ENCODE measurements around the gene PTH. TPM values are rescaled to one million over a fixed set of nuclear protein-coding genes. Genes with fewer than 3 reads are reported as not detected.

Gene PTH
- total RNA-seq (not detected), polyA plus RNA-seq (not detected)
- long read RNA-seq, donor 1, result 0 reads
- long read RNA-seq, donor 2, result 0 reads
- long read RNA-seq, donor 3, result 0 reads
- long read RNA-seq, donor 4, result 0 reads
- long read RNA-seq, donor 5, result 0 reads

GRCh38 chr11:13495929-13496328 is at the start of gene PTH:
Gene PTH, minus strand, starts transcription at chr11:13495997. Its CDS starts 3,142 bp downstream, at chr11:13492855.
- Histone ChIP-seq H3K4me3 (no peak within 1 kb of the TSS), H3K36me3 (ENCODE audit: control insufficient read depth in 4 of 4, insufficient read depth in 4 of 4, low read length in 4 of 4) (no peaks in the 10 kb centered on the region), H3K27me3 (ENCODE audit: control insufficient read depth in 3 of 3, insufficient read depth in 3 of 3, low read length in 2 of 3) (no peaks in the 10 kb centered on the region), H3K4me1 (ENCODE audit: control insufficient read depth in 5 of 5, insufficient read depth in 5 of 5, low read length in 5 of 5) (peaks cover 0 to 2% (median 0%) of the 10 kb centered on the region in 5 donors), H3K27ac (ENCODE audit: low read depth in 1 of 2, low read length in 1 of 2) (no peak within 1 kb of the TSS), H3K9me3 (ENCODE audit: control insufficient read depth in 4 of 4, insufficient read depth in 3 of 4, low read length in 3 of 4) (peaks cover 0 to 2% (median 0%) of the 10 kb centered on the region in 4 donors), H3K9ac (ENCODE audit: insufficient read depth in 1 of 2, low read length in 2 of 2) (no peak within 1 kb of the TSS)
- WGBS, 2 donors, result 91 to 93% methylated on average over 3 of the region's 3 CpGs
- TF ChIP-seq CTCF (IDR thresholded peaks at IDR 0.05; ENCODE audit: control extremely low read depth, extremely low read depth), result no peak
- no peak for DNase-seq
- ATAC-seq (ENCODE audit: insufficient read depth, low FRiP score), result no peak

- no peaks in the 10 kb centered on the region for H3K36me3 ChIP-seq (ENCODE audit: control insufficient read depth in 4 of 4, insufficient read depth in 4 of 4, low read length in 4 of 4)
- peaks cover 0 to 9% (median 8%) of the 10 kb centered on the region in 4 donors for H3K9me3 ChIP-seq (ENCODE audit: control insufficient read depth in 4 of 4, insufficient read depth in 3 of 4, low read length in 3 of 4)
- ATAC-seq (ENCODE audit: insufficient read depth, low FRiP score), result no peak
- H3K4me1 ChIP-seq (ENCODE audit: control insufficient read depth in 5 of 5, insufficient read depth in 5 of 5, low read length in 5 of 5), result no peaks in the 10 kb centered on the region
- no peak overlapping the region for H3K4me3 ChIP-seq
- whole genome bisulfite sequencing, 2 donors, result 61 to 68% methylated on average over 1 of the region's 1 CpG
- TF ChIP-seq CTCF (IDR thresholded peaks at IDR 0.05; ENCODE audit: control extremely low read depth, extremely low read depth), result no peak
- no peak overlapping the region for H3K27ac ChIP-seq (ENCODE audit: low read depth in 1 of 2, low read length in 1 of 2)
- no peak for DNase-seq
- H3K27me3 ChIP-seq (ENCODE audit: control insufficient read depth in 3 of 3, insufficient read depth in 3 of 3, low read length in 2 of 3), result no peaks in the 10 kb centered on the region
- H3K9ac ChIP-seq (ENCODE audit: insufficient read depth in 1 of 2, low read length in 2 of 2), result no peak overlapping the region
Observed at GRCh38 chr11:13538044-13538443, 42.2 kb upstream of the PTH start.

GRCh38 chr11:13535819-13536218 is 40.0 kb upstream of the PTH start:
- H3K27me3 ChIP-seq (ENCODE audit: control insufficient read depth in 3 of 3, insufficient read depth in 3 of 3, low read length in 2 of 3), result no peaks in the 10 kb centered on the region
- no peak overlapping the region for H3K9ac ChIP-seq (ENCODE audit: insufficient read depth in 1 of 2, low read length in 2 of 2)
- peaks cover 0 to 9% (median 8%) of the 10 kb centered on the region in 4 donors for H3K9me3 ChIP-seq (ENCODE audit: control insufficient read depth in 4 of 4, insufficient read depth in 3 of 4, low read length in 3 of 4)
- 39 to 48% methylated on average over 2 of the region's 2 CpGs for WGBS, 2 donors
- no peak for TF ChIP-seq CTCF (IDR thresholded peaks at IDR 0.05; ENCODE audit: control extremely low read depth, extremely low read depth)
- DNase-seq, result peak in 1 of 3 donors; percentile 1
- no peak overlapping the region for H3K4me3 ChIP-seq
- no peak overlapping the region for H3K27ac ChIP-seq (ENCODE audit: low read depth in 1 of 2, low read length in 1 of 2)
- no peaks in the 10 kb centered on the region for H3K36me3 ChIP-seq (ENCODE audit: control insufficient read depth in 4 of 4, insufficient read depth in 4 of 4, low read length in 4 of 4)
- ATAC-seq (ENCODE audit: insufficient read depth, low FRiP score), result no peak
- no peaks in the 10 kb centered on the region for H3K4me1 ChIP-seq (ENCODE audit: control insufficient read depth in 5 of 5, insufficient read depth in 5 of 5, low read length in 5 of 5)

- WGBS, 2 donors, result 72 to 87% methylated on average over 7 of the region's 7 CpGs
- no peaks in the 10 kb centered on the region for H3K27me3 ChIP-seq (ENCODE audit: control insufficient read depth in 3 of 3, insufficient read depth in 3 of 3, low read length in 2 of 3)
- H3K27ac ChIP-seq (ENCODE audit: low read depth in 1 of 2, low read length in 1 of 2), result no peak overlapping the region
Observed at GRCh38 chr11:13534358-13534757, 38.6 kb upstream of the PTH start.

More at GRCh38 chr11:13534358-13534757, 38.6 kb upstream of the PTH start:
- Histone ChIP-seq H3K4me1 (ENCODE audit: control insufficient read depth in 5 of 5, insufficient read depth in 5 of 5, low read length in 5 of 5) (no peaks in the 10 kb centered on the region), H3K9ac (ENCODE audit: insufficient read depth in 1 of 2, low read length in 2 of 2) (no peak overlapping the region), H3K9me3 (ENCODE audit: control insufficient read depth in 4 of 4, insufficient read depth in 3 of 4, low read length in 3 of 4) (peaks cover 0 to 9% (median 8%) of the 10 kb centered on the region in 4 donors), H3K36me3 (ENCODE audit: control insufficient read depth in 4 of 4, insufficient read depth in 4 of 4, low read length in 4 of 4) (no peaks in the 10 kb centered on the region), H3K4me3 (no peak overlapping the region)
- no peak for TF ChIP-seq CTCF (IDR thresholded peaks at IDR 0.05; ENCODE audit: control extremely low read depth, extremely low read depth)
- no peak for ATAC-seq (ENCODE audit: insufficient read depth, low FRiP score)
- no peak for DNase-seq
